Measurements from ENCODE around the gene DUSP5. TPM values are rescaled to one million over a fixed set of nuclear protein-coding genes. Genes with fewer than 3 reads are reported as not detected.

Gene DUSP5
- total RNA-seq, 1 experiment from 2014 or later: 14.2 TPM

GRCh38 chr10:110471566-110472139, 26.1 kb upstream of the DUSP5 start:
- no peak overlapping the region for H3K4me2 ChIP-seq
- H3K27me3 ChIP-seq (ENCODE audit: insufficient read depth, low read depth): no peaks in the 10 kb centered on the region
- no peak overlapping the region for H3K27ac ChIP-seq
- H4K20me1 ChIP-seq (ENCODE audit: insufficient read depth): no peaks in the 10 kb centered on the region
- no peaks in the 10 kb centered on the region for H3F3A ChIP-seq (ENCODE audit: insufficient read depth, low read depth)
- H3K4me3 ChIP-seq: no peak overlapping the region
- no peak overlapping the region for H2AFZ ChIP-seq
- no peaks in the 10 kb centered on the region for H3K9me2 ChIP-seq (ENCODE audit: insufficient read depth)
- H3K4me1 ChIP-seq (replicated peaks; ENCODE audit: insufficient read depth): no peaks in the 10 kb centered on the region
- H3K36me3 ChIP-seq (ENCODE audit: low read depth): no peaks in the 10 kb centered on the region
- no peak for TF ChIP-seq CTCF (conservative IDR thresholded peaks at IDR 0.05)
- no peak for TF ChIP-seq EZH2 (IDR thresholded peaks at IDR 0.05; ENCODE audit: low read depth)
- BruUV-seq (replicated peaks): no TSS peak
- no peaks in the 10 kb centered on the region for H3K79me2 ChIP-seq (ENCODE audit: low read depth)
- H3K9me3 ChIP-seq (ENCODE audit: insufficient read depth, low read depth): no peaks in the 10 kb centered on the region
- intact Hi-C loops (cut with micrococcal nuclease; ENCODE audit: unreplicated experiment): no loop called here
- ChIA-PET CTCF (interaction anchor here (0.6 kb wide), 1 partner anchor 10 kb away, joined by 3 read pairs; no protein-coding TSS in a partner anchor), POLR2A (ENCODE audit: unreplicated experiment) (no interaction called here)
- DNase-seq: no peak

- Histone ChIP-seq H3K4me2 (no peak overlapping the region), H3K27me3 (ENCODE audit: insufficient read depth, low read depth) (no peaks in the 10 kb centered on the region), H3F3A (ENCODE audit: insufficient read depth, low read depth) (no peaks in the 10 kb centered on the region), H3K4me3 (no peak overlapping the region), H3K27ac (no peak overlapping the region), H3K9me2 (ENCODE audit: insufficient read depth) (no peaks in the 10 kb centered on the region), H3K79me2 (ENCODE audit: low read depth) (no peaks in the 10 kb centered on the region), H4K20me1 (ENCODE audit: insufficient read depth) (no peaks in the 10 kb centered on the region), H3K4me1 (replicated peaks; ENCODE audit: insufficient read depth) (no peaks in the 10 kb centered on the region), H3K9me3 (ENCODE audit: insufficient read depth, low read depth) (no peaks in the 10 kb centered on the region), H3K36me3 (ENCODE audit: low read depth) (no peaks in the 10 kb centered on the region), H2AFZ (no peak overlapping the region)
- intact Hi-C loops (cut with micrococcal nuclease; ENCODE audit: unreplicated experiment): no loop called here
- POLR2A ChIA-PET (ENCODE audit: unreplicated experiment): no interaction called here
- no TSS peak for BruUV-seq (replicated peaks)
- no peak for DNase-seq
- TF ChIP-seq CTCF (conservative IDR thresholded peaks at IDR 0.05) (no peak), EZH2 (IDR thresholded peaks at IDR 0.05; ENCODE audit: low read depth) (no peak)
- CTCF ChIA-PET: no interaction called here
These were observed 23.7 kb upstream of the DUSP5 start for GRCh38 chr10:110474017-110474416.

DNA sequence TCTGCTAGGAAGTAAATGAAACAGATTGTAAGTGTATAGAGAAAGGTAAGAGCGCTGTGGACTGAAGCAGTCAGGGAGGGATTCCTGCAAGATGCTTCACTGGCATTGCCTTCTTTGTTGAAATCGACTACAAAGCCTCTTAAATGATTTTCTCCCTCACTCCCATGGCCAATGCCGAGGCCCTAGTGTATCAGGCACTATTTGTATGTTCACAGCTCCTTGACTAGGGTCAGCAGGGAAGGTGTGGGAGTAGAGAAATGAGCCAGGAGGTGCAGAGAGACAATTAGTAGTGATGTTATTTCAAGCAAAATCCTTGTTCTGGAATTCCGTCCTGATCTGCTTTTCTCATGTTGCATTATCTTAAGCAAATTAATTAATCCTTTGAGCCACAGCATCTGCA, 22.9 kb upstream of the DUSP5 start:
- H3K36me3 ChIP-seq (ENCODE audit: low read depth): no peaks in the 10 kb centered on the region
- BruUV-seq (replicated peaks): no TSS peak
- H3K9me3 ChIP-seq (ENCODE audit: insufficient read depth, low read depth): no peaks in the 10 kb centered on the region
- no peak for DNase-seq
- H4K20me1 ChIP-seq (ENCODE audit: insufficient read depth): no peaks in the 10 kb centered on the region
- intact Hi-C loops (cut with micrococcal nuclease; ENCODE audit: unreplicated experiment): no loop called here
- H3F3A ChIP-seq (ENCODE audit: insufficient read depth, low read depth): no peaks in the 10 kb centered on the region
- no peak for TF ChIP-seq EZH2 (IDR thresholded peaks at IDR 0.05; ENCODE audit: low read depth)
- TF ChIP-seq CTCF (conservative IDR thresholded peaks at IDR 0.05): no peak
- no peak overlapping the region for H3K27ac ChIP-seq
- no peaks in the 10 kb centered on the region for H3K79me2 ChIP-seq (ENCODE audit: low read depth)
- CTCF ChIA-PET: no interaction called here
- H3K4me1 ChIP-seq (replicated peaks; ENCODE audit: insufficient read depth): no peaks in the 10 kb centered on the region
- H3K4me3 ChIP-seq: no peak overlapping the region
- no peak overlapping the region for H2AFZ ChIP-seq
- no peaks in the 10 kb centered on the region for H3K9me2 ChIP-seq (ENCODE audit: insufficient read depth)
- no peaks in the 10 kb centered on the region for H3K27me3 ChIP-seq (ENCODE audit: insufficient read depth, low read depth)
- POLR2A ChIA-PET (ENCODE audit: unreplicated experiment): no interaction called here
- no peak overlapping the region for H3K4me2 ChIP-seq

Data from PC-9 (cell line).